ENCODE results near the gene ZC3H12D. TPM values are rescaled to one million over a fixed set of nuclear protein-coding genes. Genes with fewer than 3 reads are reported as not detected.
A peak's percentile ranks its signal among the peaks of the same experiment; 100 is the strongest.

The ZC3H12D gene
- total RNA-seq, 2 donors from 2014 or later: 219 to 248 TPM

DNA sequence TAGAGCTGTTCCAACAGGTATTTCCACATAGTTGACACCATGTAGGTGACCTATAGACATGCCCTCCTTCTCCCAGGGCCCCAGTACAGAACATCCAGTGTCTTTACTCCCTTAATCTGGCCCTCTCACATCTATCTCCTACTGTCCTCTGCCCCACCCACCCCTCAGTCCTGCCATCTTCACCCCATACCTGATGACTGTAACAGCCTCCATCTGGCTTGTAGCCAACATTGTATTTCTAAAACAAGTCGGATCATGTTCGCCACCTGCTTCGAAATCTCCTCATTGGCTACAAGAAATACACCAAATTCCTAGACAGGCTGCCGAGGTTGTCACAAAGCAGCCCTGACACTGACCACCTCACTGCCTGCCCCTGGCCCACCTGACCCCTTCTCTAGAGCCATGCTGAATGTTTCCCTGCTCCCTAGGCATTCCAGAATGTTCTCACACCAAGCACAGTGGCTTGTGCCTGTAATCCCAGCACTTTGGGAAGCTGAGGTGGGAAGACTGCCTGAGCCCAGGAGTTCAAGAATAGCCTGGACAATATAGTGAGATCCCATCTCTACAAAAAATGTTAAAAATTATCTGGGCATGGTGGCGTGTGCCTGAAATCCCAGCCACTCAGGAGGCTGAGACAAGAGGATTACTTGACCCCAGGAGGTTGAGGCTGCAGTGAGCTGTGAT is 6.0 kb downstream of the ZC3H12D start:
- Mint-ChIP-seq H3K27ac (peak overlapping the region; percentile 100), H3K4me3 (peak overlapping the region; percentile 100), H3K36me3 (ENCODE audit: low read depth) (peaks cover 13% of the 10 kb centered on the region)

DNA sequence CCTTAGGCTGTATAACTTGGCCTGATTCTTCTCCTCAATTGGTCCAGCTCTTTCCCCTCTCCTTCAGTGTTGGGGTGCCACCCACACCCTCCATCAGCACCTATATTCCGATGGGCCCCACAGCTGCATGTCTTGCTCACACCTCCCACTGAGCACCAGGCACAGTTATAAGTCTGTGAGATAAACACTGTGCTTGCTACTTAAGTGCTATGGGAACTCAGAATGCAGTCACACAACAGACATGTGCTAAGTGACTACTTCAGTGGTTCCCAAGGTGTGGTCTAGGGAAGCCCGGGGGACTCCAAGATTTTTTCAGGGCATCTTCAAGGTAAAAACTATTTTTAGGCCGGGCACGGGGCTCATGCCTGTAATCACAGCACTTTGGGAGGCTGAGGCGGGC is 7.3 kb downstream of the ZC3H12D start:
- Mint-ChIP-seq H3K27ac (peak overlapping the region; percentile 100), H3K27me3 (no peaks in the 10 kb centered on the region), H3K36me3 (ENCODE audit: low read depth) (peaks cover 10% of the 10 kb centered on the region), H3K4me3 (peak overlapping the region; percentile 88), H3K4me1 (peaks cover 72% of the 10 kb centered on the region)
- no peak for DNase-seq
- H3K9me3 ChIP-seq (ENCODE audit: control insufficient read depth, low read length, poor library complexity, severe bottlenecking): no peaks in the 10 kb centered on the region
- ATAC-seq: no peak

More for the DNA sequence above, 6.0 kb downstream of the ZC3H12D start:
- DNase-seq: no peak
- no peaks in the 10 kb centered on the region for H3K9me3 ChIP-seq (ENCODE audit: control insufficient read depth, low read length, poor library complexity, severe bottlenecking)
- H3K4me1 Mint-ChIP-seq: peaks cover 67% of the 10 kb centered on the region
- no peak for ATAC-seq
- H3K27me3 Mint-ChIP-seq: no peaks in the 10 kb centered on the region

DNA sequence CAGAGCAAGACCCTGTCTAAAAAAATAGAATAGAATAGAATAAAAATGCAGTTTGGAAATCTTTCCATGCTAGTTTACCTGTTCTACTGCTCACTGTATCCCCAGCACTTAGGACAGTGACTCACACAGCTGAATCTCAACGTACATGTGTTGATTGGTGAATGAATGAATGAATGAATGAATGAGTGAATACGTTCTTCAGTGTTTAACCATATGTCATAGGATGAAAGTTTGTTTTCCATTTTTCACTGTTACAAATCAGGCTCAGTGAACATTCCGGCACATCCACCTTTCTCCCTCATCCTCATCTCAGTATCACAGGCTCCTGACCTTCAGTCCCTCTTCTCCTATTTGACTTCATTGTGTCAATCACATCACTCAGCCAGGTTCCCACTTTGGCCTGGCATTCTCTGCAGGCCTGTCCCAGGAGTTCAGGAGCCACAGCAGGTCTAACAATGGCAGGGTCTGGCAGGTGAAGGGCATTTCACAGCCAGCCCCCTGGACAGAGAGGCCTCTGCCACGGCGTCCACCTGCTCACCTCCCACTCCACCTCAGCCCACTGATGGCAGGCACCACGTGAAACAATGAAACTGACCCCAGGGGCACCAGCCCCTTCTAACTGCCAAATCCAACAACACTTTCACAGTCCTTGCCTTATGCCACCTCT is 7.9 kb downstream of the ZC3H12D start:
- H3K4me1 Mint-ChIP-seq: peaks cover 72% of the 10 kb centered on the region
- DNase-seq: no peak
- H3K27ac Mint-ChIP-seq: peak overlapping the region; percentile 100
- H3K36me3 Mint-ChIP-seq (ENCODE audit: low read depth): peaks cover 10% of the 10 kb centered on the region
- H3K27me3 Mint-ChIP-seq: no peaks in the 10 kb centered on the region
- no peak for ATAC-seq
- H3K4me3 Mint-ChIP-seq: peak overlapping the region; percentile 88
- no peaks in the 10 kb centered on the region for H3K9me3 ChIP-seq (ENCODE audit: control insufficient read depth, low read length, poor library complexity, severe bottlenecking)

DNA sequence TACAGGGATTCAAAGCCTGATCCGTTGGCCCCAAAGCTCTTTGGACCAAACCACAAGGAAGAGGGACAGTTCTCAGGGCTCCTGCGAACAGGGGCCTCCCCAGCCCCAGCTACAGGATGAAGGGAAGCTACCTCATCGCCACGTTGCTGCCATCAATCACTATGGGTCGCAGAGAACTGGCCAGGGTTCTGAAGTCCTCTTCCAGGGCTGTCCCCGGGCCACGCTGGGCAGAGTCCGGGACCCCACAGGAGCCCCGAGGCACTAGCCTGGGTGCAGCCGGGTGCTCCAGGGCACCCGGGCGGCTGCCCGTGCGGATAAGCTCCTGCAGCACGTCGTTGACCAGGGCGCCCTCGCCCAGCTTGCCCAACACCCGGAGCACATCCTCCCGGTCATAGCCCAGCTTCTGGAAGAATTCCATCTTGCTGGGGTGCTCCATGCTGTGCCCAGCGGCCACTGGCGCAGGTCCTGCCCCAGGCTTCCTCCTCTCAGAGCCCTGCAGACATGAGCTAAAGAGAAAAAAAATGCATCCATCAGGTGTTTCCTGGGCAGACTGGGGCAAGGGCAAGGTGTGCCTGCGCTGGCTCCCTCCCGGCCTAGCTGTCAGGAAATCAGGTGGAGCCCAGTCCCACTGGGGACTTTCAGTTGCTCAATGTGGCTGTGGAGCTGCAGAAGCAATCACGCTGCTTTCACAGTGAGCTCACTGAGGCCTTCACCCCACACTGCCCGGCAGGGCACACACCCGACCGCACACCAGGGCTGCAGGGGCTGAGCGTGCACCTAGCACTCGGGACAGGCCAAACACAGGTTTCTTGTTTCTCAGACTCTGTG is 10.5 kb downstream of the ZC3H12D start:
- Mint-ChIP-seq H3K4me3 (peak overlapping the region; percentile 83), H3K27me3 (no peaks in the 10 kb centered on the region), H3K27ac (peak overlapping the region; percentile 100), H3K4me1 (peaks cover 66% of the 10 kb centered on the region), H3K36me3 (ENCODE audit: low read depth) (no peaks in the 10 kb centered on the region)
- H3K9me3 ChIP-seq (ENCODE audit: control insufficient read depth, low read length, poor library complexity, severe bottlenecking): no peaks in the 10 kb centered on the region
- no peak for DNase-seq
- peak; percentile 16 for ATAC-seq

DNA sequence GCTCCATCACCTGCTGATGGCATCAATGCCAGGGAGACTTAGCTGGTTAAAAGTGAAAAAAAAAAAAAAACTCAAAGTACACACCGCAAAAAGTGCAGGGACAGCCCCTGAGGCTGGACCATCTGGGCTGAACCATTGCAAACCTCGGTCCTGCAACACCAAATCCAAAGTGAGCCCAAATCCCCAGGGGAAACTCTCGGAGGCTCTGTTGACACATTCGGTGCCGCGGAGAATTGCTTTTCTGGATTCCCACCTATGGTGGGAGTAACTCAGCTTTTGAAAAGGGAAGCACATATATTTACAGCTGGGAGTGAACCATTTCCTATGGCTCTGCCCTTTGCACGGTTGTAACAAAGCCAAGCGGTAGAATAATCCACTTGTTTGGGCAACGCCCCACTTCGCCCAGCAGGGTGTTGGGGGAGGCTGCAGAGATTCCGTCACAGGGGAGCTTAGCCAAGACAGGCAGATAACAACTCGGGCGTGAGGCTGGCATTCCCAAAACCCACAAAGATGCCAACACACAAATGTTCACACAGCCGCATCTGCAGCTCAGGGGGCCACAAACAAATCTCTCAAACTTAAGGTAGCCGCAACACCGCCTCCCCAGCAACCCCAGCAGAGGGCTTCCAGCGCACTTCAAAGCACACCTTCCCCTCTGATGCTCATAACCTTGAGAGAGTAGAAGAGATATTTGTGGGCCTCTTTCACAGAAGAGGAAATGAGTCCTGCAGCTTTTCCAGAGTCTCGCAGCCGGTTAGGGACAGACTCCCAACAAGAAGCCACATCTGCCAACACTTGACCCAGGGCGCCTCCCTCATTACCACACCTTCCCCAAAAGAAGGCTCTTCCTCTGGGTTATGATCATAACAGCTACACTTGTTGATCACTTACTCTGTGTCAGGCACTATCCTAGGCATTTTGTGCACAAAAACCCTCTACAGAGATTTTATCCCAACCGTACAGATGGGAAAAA is 11.4 kb downstream of the ZC3H12D start:
- H3K9me3 ChIP-seq (ENCODE audit: control insufficient read depth, low read length, poor library complexity, severe bottlenecking): no peaks in the 10 kb centered on the region
- peaks cover 62% of the 10 kb centered on the region for H3K4me1 Mint-ChIP-seq
- H3K27me3 Mint-ChIP-seq: no peaks in the 10 kb centered on the region
- H3K36me3 Mint-ChIP-seq (ENCODE audit: low read depth): no peaks in the 10 kb centered on the region
- DNase-seq (no peak), ATAC-seq (peak; percentile 43)
- H3K27ac Mint-ChIP-seq: peak overlapping the region; percentile 100
- peak overlapping the region; percentile 83 for H3K4me3 Mint-ChIP-seq

DNA sequence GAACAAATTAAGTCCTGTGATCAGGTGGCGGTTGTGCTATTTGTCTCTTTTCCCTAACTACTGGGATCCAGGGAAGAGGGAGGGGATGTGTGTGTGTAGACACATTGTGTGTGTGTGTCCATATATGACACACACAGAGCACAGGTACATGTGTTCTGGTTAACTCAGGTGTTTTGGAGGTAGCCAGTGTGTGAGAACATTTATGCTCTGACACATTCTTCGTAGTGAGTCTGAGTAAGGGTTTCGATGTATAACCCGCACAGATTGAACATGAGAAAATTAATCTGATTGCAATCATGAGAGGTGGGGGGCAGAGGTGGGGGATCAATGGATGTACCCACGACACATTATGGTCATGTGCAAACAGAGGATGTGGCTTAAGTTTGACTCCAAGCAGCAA is 12.6 kb downstream of the ZC3H12D start:
- ATAC-seq: peak; percentile 11
- Mint-ChIP-seq H3K4me1 (peaks cover 65% of the 10 kb centered on the region), H3K27me3 (no peaks in the 10 kb centered on the region), H3K4me3 (peak overlapping the region; percentile 83), H3K36me3 (ENCODE audit: low read depth) (no peaks in the 10 kb centered on the region), H3K27ac (peak overlapping the region; percentile 100)
- DNase-seq: no peak
- no peaks in the 10 kb centered on the region for H3K9me3 ChIP-seq (ENCODE audit: control insufficient read depth, low read length, poor library complexity, severe bottlenecking)

DNA sequence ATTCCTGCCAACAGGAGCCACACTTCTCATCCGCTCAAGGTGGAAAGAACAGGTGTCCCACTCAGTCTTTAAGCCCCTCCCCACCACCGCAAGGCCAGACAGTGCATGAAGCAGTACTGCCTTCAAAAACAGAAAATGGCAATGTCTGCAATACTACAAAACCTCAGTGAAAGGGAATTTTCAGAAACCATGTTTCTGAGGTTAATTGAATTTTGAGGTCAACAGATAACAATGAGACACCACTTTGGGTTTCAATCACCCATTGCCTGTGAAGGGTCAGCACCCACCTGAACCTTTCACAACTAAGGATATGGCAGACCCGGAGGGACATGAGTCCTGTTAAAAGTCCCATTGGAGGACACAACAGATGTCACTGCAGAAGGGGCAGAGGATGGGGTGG is 13.0 kb downstream of the ZC3H12D start:
- peak overlapping the region; percentile 83 for H3K4me3 Mint-ChIP-seq
- no peaks in the 10 kb centered on the region for H3K36me3 Mint-ChIP-seq (ENCODE audit: low read depth)
- no peaks in the 10 kb centered on the region for H3K27me3 Mint-ChIP-seq
- peak overlapping the region; percentile 100 for H3K27ac Mint-ChIP-seq
- H3K4me1 Mint-ChIP-seq: peaks cover 61% of the 10 kb centered on the region
- ATAC-seq (peak; percentile 70), DNase-seq (no peak)
- H3K9me3 ChIP-seq (ENCODE audit: control insufficient read depth, low read length, poor library complexity, severe bottlenecking): no peaks in the 10 kb centered on the region

DNA sequence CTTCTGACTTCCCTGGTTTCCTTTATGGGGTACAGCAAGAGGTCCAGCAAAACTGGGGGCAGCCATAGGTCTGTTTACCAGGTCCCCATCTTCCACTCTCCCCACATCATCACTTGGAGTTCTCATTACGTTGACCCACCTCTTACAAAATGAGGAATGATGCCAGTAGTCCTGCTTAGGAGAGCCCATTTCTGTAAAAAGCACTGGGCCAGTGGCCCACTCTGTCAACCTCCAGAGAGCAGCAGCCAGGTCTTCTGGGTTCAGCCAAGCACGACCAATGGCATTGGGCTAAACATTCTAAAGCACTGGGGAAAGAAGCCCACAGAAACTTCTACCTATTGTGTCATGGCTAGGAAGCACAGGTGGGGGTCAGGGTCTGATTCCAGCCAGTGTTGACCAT is 13.9 kb downstream of the ZC3H12D start:
- DNase-seq (no peak), ATAC-seq (no peak)
- H3K27ac Mint-ChIP-seq: peak overlapping the region; percentile 100
- no peaks in the 10 kb centered on the region for H3K36me3 Mint-ChIP-seq (ENCODE audit: low read depth)
- no peaks in the 10 kb centered on the region for H3K27me3 Mint-ChIP-seq
- no peaks in the 10 kb centered on the region for H3K9me3 ChIP-seq (ENCODE audit: control insufficient read depth, low read length, poor library complexity, severe bottlenecking)
- peak overlapping the region; percentile 47 for H3K4me3 Mint-ChIP-seq
- peaks cover 58% of the 10 kb centered on the region for H3K4me1 Mint-ChIP-seq

DNA sequence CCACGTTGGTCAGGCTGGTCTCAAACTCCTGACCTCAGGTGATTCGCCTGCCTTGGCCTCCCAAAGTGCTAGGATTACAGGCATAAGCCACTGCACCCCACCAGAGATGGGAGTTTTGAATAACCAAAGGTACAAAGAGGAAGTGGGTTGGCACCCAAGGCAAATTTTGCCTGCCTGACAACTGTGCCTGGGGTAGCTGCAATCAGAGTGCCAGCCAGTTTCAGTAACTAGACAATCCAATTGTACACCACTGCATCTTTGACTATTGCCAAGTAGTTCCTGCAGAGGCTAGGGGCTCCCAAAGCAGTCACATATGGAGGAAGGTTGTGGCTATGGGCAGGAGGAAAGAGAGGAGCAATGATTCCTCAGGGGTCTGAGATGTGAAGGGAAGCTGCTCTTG is 16.6 kb downstream of the ZC3H12D start:
- H3K36me3 Mint-ChIP-seq (ENCODE audit: low read depth): peaks cover 12% of the 10 kb centered on the region
- no peaks in the 10 kb centered on the region for H3K27me3 Mint-ChIP-seq
- H3K27ac Mint-ChIP-seq: peak overlapping the region; percentile 95
- H3K9me3 ChIP-seq (ENCODE audit: control insufficient read depth, low read length, poor library complexity, severe bottlenecking): no peaks in the 10 kb centered on the region
- H3K4me1 Mint-ChIP-seq: peaks cover 65% of the 10 kb centered on the region
- peak overlapping the region; percentile 88 for H3K4me3 Mint-ChIP-seq
- ATAC-seq (peak; percentile 26), DNase-seq (no peak)

DNA sequence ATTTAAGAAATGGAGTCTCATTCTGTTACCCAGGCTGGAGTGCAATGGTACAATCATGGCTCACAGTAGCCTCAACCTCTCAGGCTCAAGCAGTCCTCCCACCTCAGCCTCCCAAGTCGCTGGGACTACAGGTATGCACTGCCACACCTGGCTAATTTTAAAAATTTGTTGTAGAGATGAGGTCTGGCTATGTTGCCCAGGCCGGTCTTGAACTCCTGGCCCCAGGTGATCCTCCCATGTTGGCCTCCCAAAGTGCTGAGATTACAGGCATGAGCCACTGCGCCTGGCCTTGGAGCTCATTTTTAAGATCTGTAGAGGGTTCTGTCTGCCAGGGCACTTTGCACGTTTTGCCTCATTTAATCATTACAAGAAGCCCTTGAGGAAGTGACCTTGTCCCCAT is 17.5 kb downstream of the ZC3H12D start:
- Mint-ChIP-seq H3K27me3 (no peaks in the 10 kb centered on the region), H3K27ac (peak overlapping the region; percentile 95), H3K36me3 (ENCODE audit: low read depth) (peaks cover 18% of the 10 kb centered on the region), H3K4me3 (peak overlapping the region; percentile 88), H3K4me1 (peaks cover 64% of the 10 kb centered on the region)
- ATAC-seq (no peak), DNase-seq (no peak)
- no peaks in the 10 kb centered on the region for H3K9me3 ChIP-seq (ENCODE audit: control insufficient read depth, low read length, poor library complexity, severe bottlenecking)

DNA sequence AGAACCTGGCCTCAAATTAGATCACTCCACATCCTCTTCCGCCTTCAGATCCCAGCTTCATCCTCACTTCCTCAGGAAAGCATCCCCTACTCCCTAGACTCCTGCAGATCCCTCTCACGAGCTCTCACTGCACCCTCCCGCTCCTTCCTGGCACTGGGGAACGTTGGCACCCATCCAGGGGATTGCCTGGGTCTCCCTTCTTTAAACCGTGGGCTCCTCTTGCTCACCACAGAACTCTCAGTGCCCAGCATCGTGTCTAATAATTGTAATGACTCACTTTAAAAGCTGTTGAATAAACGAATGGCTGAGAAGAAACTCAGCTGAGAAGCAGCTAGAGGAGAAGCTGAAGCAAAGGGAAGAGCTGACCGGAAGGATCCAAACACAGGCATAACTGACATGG is 20.4 kb downstream of the ZC3H12D start:
- peak overlapping the region; percentile 95 for H3K27ac Mint-ChIP-seq
- peaks cover 47% of the 10 kb centered on the region for H3K4me1 Mint-ChIP-seq
- DNase-seq (no peak), ATAC-seq (no peak)
- H3K36me3 Mint-ChIP-seq (ENCODE audit: low read depth): peaks cover 18% of the 10 kb centered on the region
- H3K9me3 ChIP-seq (ENCODE audit: control insufficient read depth, low read length, poor library complexity, severe bottlenecking): no peaks in the 10 kb centered on the region
- no peaks in the 10 kb centered on the region for H3K27me3 Mint-ChIP-seq
- peak overlapping the region; percentile 76 for H3K4me3 Mint-ChIP-seq

DNA sequence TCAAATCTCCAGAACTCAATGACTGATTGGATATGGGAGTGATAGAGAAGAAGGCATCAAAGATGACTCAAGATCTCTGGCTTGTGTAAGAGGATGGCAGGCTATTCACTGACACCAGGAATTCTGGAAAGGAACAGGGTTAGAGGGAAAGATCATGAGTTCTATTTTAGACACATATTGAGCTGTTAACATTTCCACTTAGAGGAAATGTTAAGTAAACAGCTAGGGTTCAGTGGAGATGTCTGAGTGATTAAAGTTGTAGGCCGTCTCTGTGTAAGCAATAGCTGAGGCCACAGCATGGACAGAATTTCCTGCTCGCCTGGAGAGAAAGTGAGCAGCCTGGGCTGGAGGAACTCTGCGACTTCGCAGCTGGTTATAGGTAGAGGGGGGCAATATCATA is 21.0 kb downstream of the ZC3H12D start:
- no peak for ATAC-seq
- DNase-seq: no peak
- Mint-ChIP-seq H3K27ac (peak overlapping the region; percentile 95), H3K36me3 (ENCODE audit: low read depth) (peaks cover 21% of the 10 kb centered on the region), H3K27me3 (no peaks in the 10 kb centered on the region), H3K4me1 (peaks cover 51% of the 10 kb centered on the region), H3K4me3 (peak overlapping the region; percentile 59)
- H3K9me3 ChIP-seq (ENCODE audit: control insufficient read depth, low read length, poor library complexity, severe bottlenecking): no peaks in the 10 kb centered on the region
